ENCODE results near the gene ASCL4.

DNA sequence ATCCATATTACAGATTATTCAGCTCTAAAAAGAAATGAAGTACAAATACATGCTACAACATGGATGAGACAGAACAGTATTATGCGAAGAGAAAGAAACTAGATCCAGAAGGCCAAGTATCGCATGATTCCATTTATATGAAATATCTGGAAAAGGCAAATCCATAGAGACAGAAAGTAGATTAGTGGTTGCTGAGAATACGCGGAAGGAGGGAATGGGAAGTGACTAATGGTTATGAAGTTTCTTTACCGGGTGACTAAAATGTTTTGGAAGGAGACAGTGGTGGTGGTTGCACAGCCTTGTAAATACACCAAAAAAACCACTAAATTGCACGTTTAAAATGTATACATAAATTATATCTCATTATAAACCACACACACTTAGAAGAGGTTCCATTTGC, 26.0 kb upstream of the ASCL4 start:
- no peak for TF ChIP-seq GATA3 (IDR thresholded peaks at IDR 0.05; ENCODE audit: low read depth, low read length)
- no peak for TF ChIP-seq GATA2 (IDR thresholded peaks at IDR 0.05; ENCODE audit: low read depth, low read length)
